Measurements from ENCODE around the gene FOXL1.
A peak's percentile ranks its signal among the peaks of the same experiment; 100 is the strongest.

The FOXL1 gene

DNA sequence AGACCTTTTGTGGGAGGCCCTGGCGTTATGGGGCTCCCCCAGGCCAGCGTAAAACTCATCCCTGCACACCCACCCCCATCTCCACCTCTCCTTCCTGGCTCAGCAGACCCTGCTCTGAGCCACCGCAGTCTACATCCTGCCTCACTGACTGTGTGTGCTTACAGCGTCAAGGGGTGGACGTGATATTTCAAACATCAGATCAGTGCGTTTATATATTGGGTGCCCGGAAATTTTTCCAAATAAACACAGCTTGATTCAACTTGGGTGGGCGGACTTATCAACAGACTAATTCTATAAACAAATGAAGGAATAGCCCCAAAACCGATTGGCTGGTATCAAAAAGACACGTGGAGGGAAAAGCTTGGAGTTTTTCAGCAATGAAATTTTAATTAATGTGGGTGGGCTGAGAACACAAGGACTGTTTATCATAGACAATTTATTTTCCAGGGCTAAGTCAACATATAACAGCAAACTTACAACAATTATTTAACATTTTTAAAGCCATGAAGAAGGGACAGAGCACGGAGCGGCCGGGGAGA is at the start of gene FOXL1:
FOXL1 (plus strand) TSS at position 489 of the 539 bp plus-strand sequence. CDS start 175 bp downstream, outside the sequence.
- DNase-seq = no peak

DNA sequence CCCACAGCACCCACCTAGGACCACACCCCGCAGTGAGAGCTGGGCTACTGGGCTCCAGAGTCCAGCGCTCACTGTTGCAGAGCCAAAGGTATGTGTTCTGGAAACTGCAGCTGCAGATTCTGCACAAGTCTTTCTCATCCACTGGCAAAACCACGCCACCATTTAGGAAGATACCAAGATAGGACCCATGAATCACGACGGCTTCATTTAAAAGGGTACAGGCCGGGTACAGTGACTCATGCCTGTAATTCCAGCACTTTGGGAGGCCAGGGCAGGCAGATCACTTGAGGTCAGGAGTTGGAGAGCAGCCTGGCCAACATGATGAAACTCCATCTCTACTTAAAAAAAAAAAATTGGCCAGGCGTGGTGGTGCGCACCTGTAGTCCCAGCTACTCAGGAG is 49.2 kb upstream of the FOXL1 start:
- no peak for DNase-seq

DNA sequence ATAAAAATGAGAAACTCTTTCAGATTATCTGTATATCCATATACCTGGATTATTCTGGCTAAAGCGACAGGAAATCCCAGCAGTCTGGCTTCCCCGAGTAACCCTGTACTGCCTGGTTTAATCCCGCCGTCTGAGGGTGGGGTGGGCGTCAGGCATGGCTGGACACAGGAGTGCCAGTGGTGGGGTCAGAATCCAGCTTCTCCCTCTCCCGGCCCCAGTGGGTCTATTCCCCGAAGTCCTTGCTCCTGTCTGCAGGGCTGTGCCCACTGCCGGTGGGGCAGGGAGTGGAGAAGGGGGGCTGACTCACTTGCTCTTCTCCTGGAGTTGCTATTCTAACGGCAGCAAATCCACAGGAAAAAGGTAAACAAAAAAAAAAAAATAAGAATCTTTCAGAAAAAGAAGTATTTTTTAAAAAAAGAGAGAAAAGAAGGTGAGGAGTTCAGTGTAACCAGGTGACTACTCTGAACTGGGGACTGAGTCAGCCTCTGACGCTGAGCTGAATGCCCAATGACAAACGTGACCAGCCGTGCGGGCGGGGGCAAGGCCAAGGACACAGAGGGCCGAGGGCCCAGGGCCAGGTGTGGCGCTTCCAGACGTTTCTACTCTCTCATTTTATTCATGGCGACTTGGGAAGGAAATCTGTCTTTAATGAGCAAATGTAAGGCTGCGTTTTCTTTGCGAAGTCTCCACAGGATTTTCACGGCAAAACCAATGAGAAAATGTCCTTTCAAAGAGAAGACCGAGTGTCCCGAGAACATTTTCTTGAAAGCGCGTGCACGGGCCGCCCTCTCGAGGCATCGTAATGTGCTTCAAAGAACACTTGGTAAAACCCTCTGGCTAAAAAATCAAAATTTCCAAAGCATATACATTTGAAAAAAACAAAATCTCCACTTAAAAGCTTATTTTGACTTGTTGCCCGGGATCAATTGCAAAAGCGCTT is 47.8 kb upstream of the FOXL1 start:
- peak in 12 of 56 donors; percentile 18 to 61 (median 37) for DNase-seq

DNA sequence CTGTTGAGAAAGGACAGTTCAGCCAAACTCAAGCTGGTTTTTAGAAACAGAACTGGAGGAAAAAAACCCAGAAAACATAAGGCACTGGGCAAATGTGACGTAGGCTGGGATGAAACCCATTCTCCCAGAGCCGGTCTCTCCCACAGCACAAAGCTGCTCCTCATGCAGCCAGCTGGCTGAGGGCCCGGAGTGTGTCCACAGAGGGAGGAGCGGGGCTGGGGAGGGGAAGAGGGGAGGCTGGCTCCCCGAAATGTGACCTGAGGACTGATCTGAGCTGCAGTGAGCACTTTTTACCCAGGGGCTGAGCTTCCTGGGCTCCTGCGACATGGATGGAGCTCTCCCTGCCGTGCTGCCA is 47.2 kb upstream of the FOXL1 start:
- DNase-seq = peak in 55 of 56 donors; percentile 18 to 95 (median 75)

DNA sequence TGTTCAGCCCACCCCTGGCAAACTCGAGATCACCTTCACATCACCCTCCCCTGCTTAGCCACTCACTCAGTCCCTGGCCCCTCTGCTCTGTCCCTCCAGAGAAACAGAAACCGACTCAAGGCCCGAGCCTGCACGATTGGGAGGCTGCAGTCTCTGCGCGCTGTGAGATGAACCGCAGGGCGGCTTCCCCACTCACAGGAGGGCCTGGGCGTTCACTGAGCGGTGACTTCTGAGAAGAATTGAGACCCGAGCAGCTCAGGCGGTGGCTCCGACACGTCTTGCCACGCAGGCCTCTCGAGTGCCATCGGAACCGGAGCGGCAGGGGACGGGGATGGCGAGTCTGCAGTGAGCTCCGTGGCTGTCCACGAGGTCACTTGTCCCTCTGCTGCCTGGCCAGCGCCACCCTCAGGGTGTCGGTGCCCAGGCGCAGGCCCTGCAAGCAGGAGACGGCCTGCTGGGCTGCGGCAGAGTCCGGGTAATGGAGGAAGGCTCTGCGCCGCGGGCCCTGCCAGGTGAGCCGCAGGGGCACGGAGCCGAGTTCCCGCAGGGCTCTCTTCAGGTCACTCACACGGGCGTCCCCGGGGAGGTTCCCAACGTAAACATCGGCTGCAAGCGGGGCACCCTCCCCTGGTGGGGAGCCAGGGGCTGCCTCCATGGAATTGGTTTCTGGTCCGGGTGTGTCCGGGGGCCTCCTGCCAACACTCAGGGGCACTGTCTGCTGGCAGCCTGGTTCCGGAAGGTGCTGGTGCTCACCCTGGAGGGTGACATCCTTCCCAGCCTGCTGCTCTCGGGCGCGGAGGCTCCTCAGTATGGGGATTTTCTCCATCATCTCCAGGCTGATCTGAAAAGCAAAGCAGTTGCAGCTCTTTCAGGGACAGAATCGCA is 46.5 kb upstream of the FOXL1 start:
- DNase-seq = no peak

DNA sequence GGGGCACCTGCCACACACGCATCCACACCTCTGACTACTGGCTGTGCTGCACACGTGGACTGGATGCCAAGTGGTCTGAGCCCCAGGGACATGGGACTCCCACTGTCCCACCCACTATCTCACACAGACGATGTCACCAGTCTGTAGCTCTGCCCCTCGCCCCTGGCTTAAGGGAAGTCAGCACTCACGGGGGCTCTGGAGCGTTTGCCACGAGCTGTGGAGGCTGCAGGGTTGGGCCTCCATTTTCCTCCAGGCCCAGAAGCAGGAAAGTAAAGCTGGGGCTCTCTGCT is 45.9 kb upstream of the FOXL1 start:
- no peak for DNase-seq

DNA sequence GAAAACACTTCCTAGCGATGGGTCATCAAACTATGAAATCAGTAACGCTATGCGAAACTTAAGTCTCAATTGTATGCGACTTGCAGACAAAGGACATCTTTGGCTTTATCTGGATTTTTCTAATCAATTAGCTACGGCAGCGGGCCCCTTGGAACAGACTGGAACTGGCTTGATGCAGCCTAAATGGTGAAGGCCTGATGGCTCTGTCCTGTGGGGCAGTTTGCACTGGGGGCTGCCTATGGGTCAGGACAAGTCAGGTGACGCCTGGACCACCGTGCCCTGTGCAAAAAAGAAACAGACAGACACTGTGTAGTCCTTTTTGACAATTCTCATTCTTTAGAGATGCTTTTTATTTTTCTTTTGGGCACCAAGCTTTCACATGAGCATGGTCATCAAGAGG is 45.3 kb upstream of the FOXL1 start:
- no peak for DNase-seq

DNA sequence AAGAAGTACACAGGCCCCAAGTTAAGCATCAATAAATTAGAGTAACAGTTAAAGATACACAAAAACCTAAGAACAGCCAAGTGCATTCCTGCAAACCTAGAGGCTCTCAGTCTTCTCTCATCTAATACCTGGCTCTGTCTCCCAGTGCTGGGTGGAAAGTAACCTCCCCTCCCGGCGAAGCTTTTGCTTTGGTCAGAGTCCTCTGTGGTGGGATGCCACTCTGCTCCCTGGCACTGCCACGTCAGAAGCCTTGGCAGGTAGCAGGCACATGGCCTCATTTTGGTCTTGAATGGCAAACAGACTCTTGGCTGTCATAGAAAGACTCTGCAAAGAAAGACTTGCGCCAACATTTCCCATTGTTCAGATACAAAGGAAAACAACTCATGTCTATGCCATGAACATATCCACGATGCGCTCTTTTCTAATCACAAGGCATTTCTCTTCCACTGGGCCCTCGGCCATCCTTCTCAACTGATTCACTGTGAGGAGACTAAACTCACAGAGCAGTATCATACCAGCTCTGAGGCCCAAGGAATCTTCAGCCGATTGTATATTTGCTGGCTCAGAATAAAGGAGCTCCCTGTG is 44.5 kb upstream of the FOXL1 start:
- DNase-seq = peak in 19 of 56 donors; percentile 3 to 66 (median 29)

DNA sequence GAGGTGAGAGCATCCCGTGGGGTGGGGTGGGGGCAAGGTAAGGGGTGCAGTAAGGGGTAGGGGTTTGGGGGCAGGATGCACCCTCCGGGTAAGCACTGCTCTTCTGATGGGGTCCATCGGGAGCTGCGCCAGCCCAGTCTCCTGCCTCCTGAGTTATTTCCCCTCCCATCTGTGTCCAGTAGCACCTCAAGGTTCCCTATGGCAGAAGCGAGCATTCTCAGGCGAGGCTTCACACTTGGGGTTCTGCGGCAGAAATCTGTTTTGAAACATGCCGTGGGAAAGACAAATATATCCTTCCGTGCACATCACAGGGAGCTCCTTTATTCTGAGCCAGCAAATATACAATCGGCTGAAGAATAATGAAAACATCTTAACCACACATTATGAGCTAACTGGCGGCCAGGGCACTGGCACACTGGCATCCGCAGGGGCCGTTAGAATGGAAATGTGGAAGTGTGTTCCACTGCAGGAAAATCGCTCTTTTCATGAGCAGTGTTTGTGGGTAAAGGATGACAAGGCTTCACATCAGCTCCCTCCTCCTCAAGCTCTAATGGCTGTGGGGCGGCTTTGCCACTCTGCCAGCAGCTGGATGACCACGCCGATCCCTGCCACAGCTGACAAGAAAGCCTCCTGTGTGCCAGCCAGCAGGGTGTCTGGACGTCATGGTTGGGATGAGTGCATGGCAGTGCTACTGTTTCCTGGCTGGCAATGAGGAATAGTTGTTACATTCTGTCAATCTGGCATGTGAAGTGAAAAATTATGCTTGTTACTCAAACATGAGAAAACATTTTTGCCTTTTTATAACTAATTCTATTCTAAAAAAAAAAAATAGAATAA is 43.4 kb upstream of the FOXL1 start:
- peak in 44 of 56 donors; percentile 11 to 83 (median 54) for DNase-seq

DNA sequence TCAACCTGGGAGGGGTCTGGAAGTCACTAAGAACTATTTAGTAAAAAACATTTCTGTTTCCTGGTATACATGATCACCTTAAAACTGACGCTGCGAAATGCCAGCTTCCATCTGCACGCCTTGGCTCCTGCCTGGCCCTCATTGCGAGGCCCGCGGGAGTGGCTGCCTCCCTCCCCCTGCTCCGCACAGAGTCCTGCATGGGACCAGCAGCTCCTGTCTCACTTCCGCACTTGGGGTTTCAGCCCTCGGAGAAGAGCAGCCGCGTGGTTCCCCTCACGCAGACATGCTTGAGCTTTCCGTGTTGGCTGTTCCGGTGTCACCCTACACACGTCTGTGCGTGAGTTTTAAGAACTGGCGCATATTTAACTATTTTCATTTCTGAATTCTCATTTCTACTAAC is 41.7 kb upstream of the FOXL1 start:
- no peak for DNase-seq

DNA sequence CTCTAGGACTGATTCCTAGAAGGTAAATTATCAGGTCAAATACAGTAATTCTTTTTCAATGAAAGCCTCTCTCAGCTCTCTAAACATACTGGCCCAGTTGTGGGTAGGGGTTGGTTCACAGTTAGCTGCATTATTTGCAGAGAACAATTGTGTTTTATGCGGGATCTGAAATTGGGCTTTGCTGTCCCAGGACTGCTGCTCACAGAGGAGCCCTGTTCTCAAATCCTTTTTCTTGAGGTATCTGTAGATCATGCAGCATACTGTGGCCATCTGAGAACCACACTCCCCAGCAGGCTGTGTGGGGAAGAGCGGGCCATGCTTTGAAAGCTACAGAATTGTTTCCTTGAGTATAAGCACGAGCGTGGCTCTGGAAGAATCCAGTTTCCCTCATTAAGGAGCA is 40.9 kb upstream of the FOXL1 start:
- DNase-seq = peak in 7 of 56 donors; percentile 0 to 26 (median 11)

DNA sequence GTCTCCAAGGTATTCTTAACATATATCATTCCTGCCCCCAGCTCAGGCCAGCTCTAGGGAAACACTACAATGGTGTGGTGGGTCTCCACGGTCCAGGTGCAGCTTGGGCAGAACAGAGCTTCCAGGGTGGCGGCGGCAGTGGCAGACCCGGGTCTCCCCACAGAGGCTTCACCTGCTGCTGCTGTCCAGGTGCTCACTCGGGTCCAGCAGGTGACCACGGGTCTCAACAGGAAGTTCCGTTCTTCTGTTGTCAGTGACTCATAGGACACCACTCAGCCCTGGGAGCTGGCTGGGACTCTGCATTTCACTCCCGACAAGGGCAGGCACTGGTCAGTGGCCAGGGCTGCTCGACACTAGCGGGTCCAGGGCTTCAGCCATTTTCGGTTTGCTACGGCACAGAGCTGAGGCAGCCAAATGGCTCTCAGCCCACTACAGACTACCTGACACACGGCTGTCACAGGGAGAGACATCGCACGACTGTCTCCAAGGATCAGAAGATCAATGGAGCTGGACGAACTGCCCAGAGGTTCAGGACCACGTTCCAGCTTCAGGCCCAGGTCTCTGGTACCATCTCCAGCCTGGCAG is 40.1 kb upstream of the FOXL1 start:
- no peak for DNase-seq

DNA sequence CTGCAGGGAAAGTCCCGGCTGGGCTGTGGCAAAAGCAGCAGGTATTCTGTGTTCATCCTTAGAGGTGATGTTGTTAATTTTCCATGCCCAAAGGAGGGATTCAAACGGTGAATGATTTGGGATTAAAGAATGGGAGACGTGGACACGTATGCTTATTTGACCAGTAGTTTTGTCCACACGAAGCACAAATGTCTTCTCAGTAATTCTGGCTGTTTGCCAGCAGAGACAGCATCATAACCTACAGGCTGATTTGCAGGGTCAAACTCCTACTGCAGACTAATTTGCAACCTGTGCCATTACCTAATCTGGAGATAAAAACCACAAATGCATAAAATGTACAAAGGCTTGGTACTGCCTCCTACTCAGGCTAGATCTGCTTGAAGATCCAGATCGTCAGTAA is 37.5 kb upstream of the FOXL1 start:
- DNase-seq = no peak

DNA sequence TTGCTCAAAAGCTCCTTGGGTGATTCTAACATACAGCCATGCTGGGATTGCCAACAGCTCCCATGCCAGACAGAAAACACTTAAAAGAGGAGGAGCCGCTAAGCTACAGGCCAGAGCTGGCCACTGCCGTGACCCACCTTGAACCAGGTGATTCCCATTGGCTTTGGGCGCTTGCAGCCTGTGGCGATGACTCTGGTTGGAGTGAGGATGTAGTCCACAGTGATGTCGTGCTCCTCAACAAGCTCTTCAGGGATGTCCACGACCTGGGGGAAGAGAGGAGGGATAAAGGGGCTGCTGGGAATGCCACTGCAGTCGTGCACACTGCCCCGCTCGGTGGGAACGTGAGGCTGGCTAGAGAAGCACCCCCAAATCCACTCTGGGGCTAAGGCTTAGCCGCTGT is 36.8 kb upstream of the FOXL1 start:
- DNase-seq = no peak

DNA sequence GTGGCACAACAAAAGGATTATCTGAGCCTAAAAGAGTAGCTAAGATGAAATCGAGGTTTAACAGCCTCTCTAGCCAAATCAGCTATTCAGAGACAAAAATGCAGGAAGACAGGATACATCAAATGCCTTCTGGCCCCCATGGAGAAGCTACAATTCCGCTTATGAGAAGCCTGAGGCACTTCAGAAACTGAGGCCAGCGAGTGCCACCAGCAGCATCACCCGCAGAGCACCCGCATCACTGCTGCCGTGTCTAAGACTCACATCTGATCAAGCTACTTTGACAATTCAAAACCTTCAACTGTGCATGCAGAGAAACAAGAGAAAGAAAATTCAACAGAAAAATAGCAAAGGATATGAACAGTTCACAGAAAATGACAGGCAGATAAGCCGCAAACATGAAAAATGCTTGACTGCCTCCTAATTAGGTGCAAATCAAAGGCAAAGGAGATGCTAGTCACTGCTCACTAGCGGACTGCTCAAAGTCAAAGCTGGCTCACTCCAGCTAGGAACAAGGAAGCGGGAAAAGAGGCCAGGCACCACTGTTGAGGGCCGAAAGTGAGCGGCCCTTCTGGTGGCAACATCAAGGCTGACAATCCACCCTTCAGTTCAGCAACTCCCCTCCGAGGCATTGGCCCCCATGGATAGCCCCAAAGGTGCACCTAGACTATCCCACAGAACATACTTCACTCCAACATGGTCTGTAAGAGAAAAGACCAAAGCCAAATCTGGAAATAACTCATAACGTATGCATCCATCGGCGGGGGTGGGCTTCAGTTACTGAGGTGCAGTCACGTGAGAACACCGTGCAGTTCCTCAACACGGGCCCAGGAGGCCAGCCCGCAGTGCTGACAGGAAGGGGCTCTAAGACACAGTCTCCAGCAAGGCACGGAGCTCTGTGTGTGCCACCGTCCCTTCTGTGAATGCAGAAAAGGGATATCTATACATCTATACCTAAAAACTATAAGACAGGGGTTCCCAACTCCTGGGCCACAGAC is 35.3 kb upstream of the FOXL1 start:
- no peak for DNase-seq

DNA sequence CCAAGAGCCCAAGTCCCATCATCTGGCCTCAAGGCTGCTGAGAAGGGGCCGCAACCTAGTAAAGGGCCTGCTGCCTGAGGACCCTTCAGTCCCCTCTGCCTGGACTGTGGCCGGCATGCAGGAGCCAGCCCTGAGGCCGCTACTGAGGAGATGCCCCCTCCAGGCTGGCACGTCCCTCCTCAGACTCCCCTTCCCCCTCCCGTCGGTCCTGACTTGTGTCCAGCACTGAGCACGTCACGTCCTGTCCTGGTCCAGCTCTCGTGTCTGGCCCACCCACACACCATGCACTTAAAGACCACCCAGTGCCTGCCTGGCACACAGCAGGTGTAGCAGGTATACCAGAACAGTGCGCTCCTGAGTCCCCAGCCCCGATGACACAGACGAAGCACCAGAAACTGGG is 32.9 kb upstream of the FOXL1 start:
- DNase-seq = no peak

DNA sequence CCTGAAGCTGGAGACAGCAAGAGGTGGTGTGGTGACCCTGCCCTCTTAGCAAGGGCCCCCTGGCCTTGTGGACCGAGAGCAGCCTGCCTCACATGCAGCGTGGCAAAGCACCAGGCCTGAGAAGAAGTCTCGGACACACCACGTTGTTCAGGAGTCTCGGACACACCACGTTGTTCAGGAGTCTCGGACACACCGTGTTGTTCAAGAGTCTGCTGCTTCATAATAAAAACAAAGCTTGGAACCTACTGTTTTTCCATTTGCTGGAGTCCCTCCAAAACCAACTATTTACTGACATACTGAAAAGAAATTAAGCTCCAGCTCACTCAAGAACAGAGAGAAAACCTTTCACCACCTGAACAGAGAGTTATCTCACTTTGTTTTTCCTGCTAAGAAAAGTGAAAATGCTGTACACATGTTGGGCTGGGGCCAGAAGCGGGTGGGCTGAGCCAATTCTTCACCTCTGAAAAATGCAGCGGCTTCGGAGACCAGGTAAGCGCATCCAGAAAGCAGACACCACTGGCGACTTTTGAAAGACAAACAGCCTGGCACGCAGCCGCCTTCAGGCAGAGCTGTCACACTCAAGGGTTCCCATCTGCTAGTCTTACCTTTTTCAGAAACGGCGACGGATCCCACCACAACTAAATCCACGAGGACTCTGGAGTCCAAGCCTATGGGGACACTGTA is 32.3 kb upstream of the FOXL1 start:
- no peak for DNase-seq

DNA sequence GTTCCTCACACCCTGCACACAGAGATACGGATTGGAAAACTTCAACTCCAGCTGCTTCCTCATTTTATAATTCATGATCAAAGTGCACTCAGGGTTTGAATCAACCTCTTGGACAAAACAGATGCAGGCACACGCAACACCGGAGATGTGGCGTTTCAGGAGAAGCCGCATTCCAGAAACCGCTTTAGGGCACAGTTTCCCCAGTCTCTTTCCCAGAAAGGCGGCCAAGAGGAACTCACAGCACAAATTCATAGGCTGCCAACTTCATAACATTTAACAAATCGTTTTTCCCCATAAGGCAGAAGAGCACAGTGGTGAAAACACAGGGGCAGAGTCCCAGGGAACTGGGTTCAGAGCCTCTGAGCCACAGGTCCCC is 31.7 kb upstream of the FOXL1 start:
- DNase-seq = no peak

DNA sequence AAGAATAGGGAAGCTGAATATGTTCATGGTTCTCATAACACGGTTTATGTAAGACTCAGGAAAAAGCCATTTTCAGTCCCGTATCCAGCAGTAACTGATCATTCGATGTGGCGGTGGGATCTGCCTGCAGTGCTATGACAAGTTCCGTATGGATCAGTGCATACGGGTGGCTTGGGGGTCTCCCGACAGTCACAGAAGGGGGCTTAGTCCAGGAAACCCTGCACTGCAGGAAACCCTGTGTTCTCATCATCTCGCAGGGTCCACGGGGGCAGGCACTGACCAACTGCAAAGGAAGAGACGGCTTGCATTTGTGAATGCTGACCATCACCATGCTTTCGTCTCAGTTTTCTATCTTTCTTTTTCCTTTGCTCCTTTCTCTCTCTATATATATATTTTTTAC is 31.1 kb upstream of the FOXL1 start:
- no peak for DNase-seq
